ENCODE measurements around the gene PUS10. TPM values are rescaled to one million over a fixed set of nuclear protein-coding genes. Genes with fewer than 3 reads are reported as not detected.
"Not testable (repeated sequence)": the region's sequence is repeated elsewhere in the genome, so short reads cannot be mapped to it uniquely, and the experiment has no call there.

PUS10 gene
- total and polyA plus RNA-seq, 3 donors from 2014 or later, result 7.3 to 10.7 (median 10.0) TPM

DNA sequence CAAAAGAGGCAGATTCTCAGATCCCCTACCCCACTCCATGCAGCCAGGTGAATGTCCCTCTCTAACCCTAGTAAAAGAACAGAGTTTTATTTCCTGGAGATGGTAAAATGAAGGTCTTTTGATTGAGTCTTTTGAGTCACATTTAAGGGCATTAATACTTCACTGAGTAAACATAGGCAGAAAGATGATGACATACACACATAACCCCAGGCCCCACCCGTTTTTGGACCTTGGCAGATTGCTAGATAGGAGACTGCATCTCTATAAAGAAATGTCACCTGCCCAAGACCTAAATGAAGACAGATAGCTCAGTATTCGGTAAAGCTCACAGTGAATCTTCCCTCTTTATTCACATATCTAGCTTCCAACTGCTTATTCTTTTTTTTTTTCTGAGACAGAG is 28.8 kb downstream of the PUS10 start:
- Histone ChIP-seq H3K27ac (no peak overlapping the region), H3K4me1 (no peaks in the 10 kb centered on the region), H3K9me3 (no peaks in the 10 kb centered on the region), H3K27me3 (no peaks in the 10 kb centered on the region), H3K36me3 (ENCODE audit: low read depth, missing control alignments) (no peaks in the 10 kb centered on the region), H3K4me3 (no peak overlapping the region)
- DNase-seq, result no peak
- 79 to 85% methylated on average over 2 of the region's 2 CpGs for WGBS, 2 donors
- intact Hi-C loops (cut with DNase I; ENCODE audit: low total_unique reads), result no loop called here
- TF ChIP-seq, protein P1, sequence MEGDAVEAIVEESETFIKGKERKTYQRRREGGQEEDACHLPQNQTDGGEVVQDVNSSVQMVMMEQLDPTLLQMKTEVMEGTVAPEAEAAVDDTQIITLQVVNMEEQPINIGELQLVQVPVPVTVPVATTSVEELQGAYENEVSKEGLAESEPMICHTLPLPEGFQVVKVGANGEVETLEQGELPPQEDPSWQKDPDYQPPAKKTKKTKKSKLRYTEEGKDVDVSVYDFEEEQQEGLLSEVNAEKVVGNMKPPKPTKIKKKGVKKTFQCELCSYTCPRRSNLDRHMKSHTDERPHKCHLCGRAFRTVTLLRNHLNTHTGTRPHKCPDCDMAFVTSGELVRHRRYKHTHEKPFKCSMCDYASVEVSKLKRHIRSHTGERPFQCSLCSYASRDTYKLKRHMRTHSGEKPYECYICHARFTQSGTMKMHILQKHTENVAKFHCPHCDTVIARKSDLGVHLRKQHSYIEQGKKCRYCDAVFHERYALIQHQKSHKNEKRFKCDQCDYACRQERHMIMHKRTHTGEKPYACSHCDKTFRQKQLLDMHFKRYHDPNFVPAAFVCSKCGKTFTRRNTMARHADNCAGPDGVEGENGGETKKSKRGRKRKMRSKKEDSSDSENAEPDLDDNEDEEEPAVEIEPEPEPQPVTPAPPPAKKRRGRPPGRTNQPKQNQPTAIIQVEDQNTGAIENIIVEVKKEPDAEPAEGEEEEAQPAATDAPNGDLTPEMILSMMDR (IDR thresholded peaks at IDR 0.05), result no peak
- no peak for TF ChIP-seq POLR2A (IDR thresholded peaks at IDR 0.05)

DNA sequence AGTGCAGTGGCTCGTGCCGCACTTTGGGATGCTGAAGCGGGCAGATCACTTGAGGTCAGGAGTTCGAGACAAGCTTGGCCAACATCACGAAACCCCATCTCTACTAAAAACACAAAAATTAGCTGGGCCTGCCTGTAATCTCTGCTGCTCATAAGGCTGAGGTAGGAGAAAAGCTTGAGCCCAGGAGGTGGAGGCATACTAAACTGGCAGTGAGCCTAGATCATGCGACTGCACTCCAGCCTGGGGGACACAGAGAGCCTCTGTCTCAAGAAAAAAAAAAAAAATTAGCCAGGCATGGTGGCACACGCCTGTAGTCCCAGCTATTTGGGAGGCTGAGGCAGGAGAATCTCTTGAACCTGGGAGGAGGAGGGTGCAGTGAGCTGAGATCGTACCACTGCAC is 30.4 kb downstream of the PUS10 start:
- intact Hi-C loops (cut with DNase I; ENCODE audit: low total_unique reads); H3K4me3 ChIP-seq; DNase-seq; H3K4me1 ChIP-seq; H3K36me3 ChIP-seq (ENCODE audit: low read depth, missing control alignments); H3K9me3 ChIP-seq; H3K27ac ChIP-seq; H3K27me3 ChIP-seq: not testable (repeated sequence)
- 91 to 92% methylated on average over 8 of the region's 8 CpGs for WGBS, 2 donors

GRCh38 chr2:60987041-60987440 is 31.0 kb downstream of the PUS10 start:
- H3K9me3 ChIP-seq, result no peaks in the 10 kb centered on the region
- no peak overlapping the region for H3K27ac ChIP-seq
- DNase-seq, result no peak
- H3K27me3 ChIP-seq, result no peaks in the 10 kb centered on the region
- intact Hi-C loops (cut with DNase I; ENCODE audit: low total_unique reads), result no loop called here
- H3K4me3 ChIP-seq, result no peak overlapping the region
- no peaks in the 10 kb centered on the region for H3K4me1 ChIP-seq
- H3K36me3 ChIP-seq (ENCODE audit: low read depth, missing control alignments), result no peaks in the 10 kb centered on the region
- 88 to 89% methylated on average over 2 of the region's 2 CpGs for WGBS, 2 donors
- no peak for TF ChIP-seq POLR2A (IDR thresholded peaks at IDR 0.05)
- TF ChIP-seq, protein P1 (IDR thresholded peaks at IDR 0.05), result no peak

DNA sequence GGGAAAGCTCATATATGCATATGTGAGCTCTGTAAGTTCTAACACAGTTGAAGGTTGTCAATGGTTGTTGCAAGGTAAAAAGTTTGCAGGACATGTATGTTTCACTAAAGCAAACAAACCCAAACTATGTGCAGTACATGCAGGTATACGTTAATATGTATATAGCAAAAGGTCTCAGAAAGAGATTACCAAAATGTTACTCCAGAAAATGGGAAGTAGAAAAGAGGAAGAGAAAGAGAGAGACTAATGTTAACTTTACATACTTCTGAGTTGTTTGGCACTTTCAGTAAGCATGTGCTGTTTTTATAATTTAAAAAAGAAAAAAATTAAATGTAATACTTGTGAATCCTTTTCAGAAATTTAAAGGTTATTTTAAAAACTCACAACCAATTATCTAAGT is 33.3 kb downstream of the PUS10 start:
- no peak overlapping the region for H3K4me3 ChIP-seq
- no peaks in the 10 kb centered on the region for H3K27me3 ChIP-seq
- H3K36me3 ChIP-seq (ENCODE audit: low read depth, missing control alignments), result no peaks in the 10 kb centered on the region
- H3K4me1 ChIP-seq, result no peaks in the 10 kb centered on the region
- DNase-seq, result no peak
- TF ChIP-seq, protein P1 (IDR thresholded peaks at IDR 0.05), result no peak
- no peak for TF ChIP-seq POLR2A (IDR thresholded peaks at IDR 0.05)
- intact Hi-C loops (cut with DNase I; ENCODE audit: low total_unique reads), result no loop called here
- H3K9me3 ChIP-seq, result no peaks in the 10 kb centered on the region
- no peak overlapping the region for H3K27ac ChIP-seq
- WGBS, 2 donors, result 87 to 90% methylated on average over 1 of the region's 1 CpG

GRCh38 chr2:60982066-60982465 is 36.0 kb downstream of the PUS10 start:
- WGBS, 2 donors, result 93 to 96% methylated on average over 3 of the region's 3 CpGs
- H3K27me3 ChIP-seq; DNase-seq; H3K36me3 ChIP-seq (ENCODE audit: low read depth, missing control alignments); H3K9me3 ChIP-seq; intact Hi-C loops (cut with DNase I; ENCODE audit: low total_unique reads); H3K27ac ChIP-seq; H3K4me3 ChIP-seq; H3K4me1 ChIP-seq: not testable (repeated sequence)

- Histone ChIP-seq H3K36me3 (ENCODE audit: low read depth, missing control alignments) (no peaks in the 10 kb centered on the region), H3K4me3 (no peak overlapping the region), H3K9me3 (no peaks in the 10 kb centered on the region), H3K27me3 (no peaks in the 10 kb centered on the region), H3K27ac (no peak overlapping the region), H3K4me1 (no peaks in the 10 kb centered on the region)
- DNase-seq, result no peak
- WGBS, 2 donors, result 84 to 85% methylated on average over 3 of the region's 3 CpGs
- intact Hi-C loops (cut with DNase I; ENCODE audit: low total_unique reads), result no loop called here
- TF ChIP-seq, protein P1 (IDR thresholded peaks at IDR 0.05), result no peak
- TF ChIP-seq POLR2A (IDR thresholded peaks at IDR 0.05), result no peak
Observed at GRCh38 chr2:60980071-60980815, 37.8 kb downstream of the PUS10 start.

Data from testis (tissue), 3 donors.